Pancreas (tissue), 10 donors: Measurements from ENCODE around the gene TAAR9. TPM values are rescaled to one million over a fixed set of nuclear protein-coding genes. Genes with fewer than 3 reads are reported as not detected.

ENCODE experiments used
- ATAC-seq, 4 donors: fragments of 200-7000 bp; cut with Tn5 transposase; one replicate each; pipeline versions ENCODE4 v1.8.0 to v1.9.1; 2020; ENCODE audit warnings: mild to moderate bottlenecking in 4 of 4, moderate library complexity in 4 of 4
- DNase-seq, 6 donors: peaks; one replicate each; pipeline ENCODE4 v3.0.0-alpha.2; 2020
- FAIRE-seq: peaks from 2 replicates; lab custom pipeline; 2012; peaks lifted over from hg19 to GRCh38; lab: Jason Lieb, UNC
- H3K27ac ChIP-seq, 4 donors: fragments of 200-600 bp; sonication (generic); 1 replicate in 3 of 4; 2 replicates in 1 of 4; pipeline versions ENCODE4 v1.5.0 to v1.8.0; 2020
- H3K27me3 ChIP-seq, 4 donors: fragments of 200-600 bp; one replicate each; pipeline ENCODE4 v1.8.0; 2021
- H3K36me3 ChIP-seq, 3 donors: fragments of 200-600 bp; sonication (generic) in 1 of 3; one replicate each; pipeline versions ENCODE4 v1.5.0 to v1.8.0; 2020 to 2021
- H3K4me1 ChIP-seq, 3 donors: fragments of 200-600 bp; one replicate each; pipeline ENCODE4 v1.8.0; 2021
- H3K4me3 ChIP-seq, 4 donors: fragments of 200-600 bp; sonication (generic) in 2 of 4; one replicate each; pipeline versions ENCODE4 v1.5.0 to v1.8.0; 2020 to 2021
- H3K9me3 ChIP-seq, 4 donors: fragments of 200-600 bp; one replicate each; pipeline ENCODE4 v1.8.0; 2021
- CTCF ChIP-seq, 4 donors: fragments of 200-600 bp; sonication (generic) in 3 of 4; IDR thresholded peaks; one replicate each; pipeline versions ENCODE4 v1.5.0 to v1.8.0; 2021; ENCODE audit warnings: antibody characterized with exemption in 4 of 4
- WGBS, 2 donors: extraction: QIAGEN DNeasy Blood & Tissue Kit; methylation state at CpG; one replicate each; pipeline ENCODE4 v1.1.7; 2013; 5-methylcytosine and 5-hydroxymethylcytosine counted together
- intact Hi-C, 3 donors: fragments of 100-400 bp; cut with DNase I; formaldehyde crosslinking; loops; one replicate each; pipeline versions ENCODE4 v1.11.1 to v1.14.2; 2022
- polyA plus RNA-seq, 2 donors: library from polyadenylated mRNA; stranded (reverse); fragments of 200-250 nt; gene quantifications; one replicate each; pipeline ENCODE4 v1.2.3, GENCODE V29; 2013
- total RNA-seq, 6 donors: library from RNA; stranded (reverse); fragmentation: NEBNext Ultra II Directional in 4 of 6; extraction: Animal tissue kit (Norgen Biotek cat#: 25700) in 4 of 6; gene quantifications; one replicate each; pipeline versions ENCODE4 v1.2.1 to v1.2.4, GENCODE V29; 2021 to 2023
- donor health status: healthy with polysubstance abuse.
- donor health status: DM: no; HTN: no; CAD: no; lungs with moderate emphysema.
- donor health status: DM: no; HTN: no; CAD: no.
- donor health status: control.
- donor health status: control.
- donor health status: Bipolar disorder and iron deficiency.
- donor health status: DM: yes; HTN: yes; CAD: no.
- donor health status: DM: no; HTN: no; CAD: no.
- donor health status: DM: no; HTN: no; CAD: no.
- donor health status: DM: yes; HTN: yes; CAD: no.

Gene TAAR9
- total and polyA plus RNA-seq, 8 donors = not detected

GRCh38 chr6:132496519-132497180 is 41.4 kb upstream of the TAAR9 start:
- intact Hi-C loops = loop anchor here in 1 of 3 donors (10.0 kb wide), 1 partner anchor 192 kb away; no protein-coding TSS in a partner anchor
- no peak overlapping the region for H3K27ac ChIP-seq
- no peak overlapping the region for H3K4me3 ChIP-seq
- TF ChIP-seq CTCF (IDR thresholded peaks at IDR 0.05) = no peak
- H3K9me3 ChIP-seq = no peaks in the 10 kb centered on the region
- H3K36me3 ChIP-seq = peaks cover 0 to 6% (median 0%) of the 10 kb centered on the region in 3 donors
- WGBS, 2 donors = 23% methylated on average over 4 of the region's 4 CpGs
- DNase-seq (no peak), ATAC-seq (peak in 1 of 4 donors; percentile 57), FAIRE-seq (no peak)
- H3K27me3 ChIP-seq = no peaks in the 10 kb centered on the region
- peaks cover 0 to 11% (median 5%) of the 10 kb centered on the region in 3 donors for H3K4me1 ChIP-seq

- intact Hi-C loops = loop anchor here in 1 of 3 donors (10.0 kb wide), 1 partner anchor 194 kb away; no protein-coding TSS in a partner anchor
- H3K9me3 ChIP-seq = no peaks in the 10 kb centered on the region
- no peak for FAIRE-seq
- no peak overlapping the region for H3K4me3 ChIP-seq
- H3K36me3 ChIP-seq = peaks cover 0 to 22% (median 0%) of the 10 kb centered on the region in 3 donors
- no peak overlapping the region for H3K27ac ChIP-seq
- TF ChIP-seq CTCF (IDR thresholded peaks at IDR 0.05) = no peak
- DNase-seq = no peak
- ATAC-seq = no peak
- H3K4me1 ChIP-seq = peaks cover 0 to 11% (median 5%) of the 10 kb centered on the region in 3 donors
- WGBS, 2 donors = 78 to 81% methylated on average over 3 of the region's 3 CpGs
- no peaks in the 10 kb centered on the region for H3K27me3 ChIP-seq
These were observed 39.4 kb upstream of the TAAR9 start for GRCh38 chr6:132498638-132499037.

GRCh38 chr6:132499757-132500156 is 38.3 kb upstream of the TAAR9 start:
- WGBS, 2 donors = 63 to 70% methylated on average over 4 of the region's 4 CpGs
- FAIRE-seq (no peak), DNase-seq (no peak), ATAC-seq (peak in 1 of 4 donors; percentile 43)
- Histone ChIP-seq H3K4me3 (no peak overlapping the region), H3K36me3 (peaks cover 0 to 22% (median 0%) of the 10 kb centered on the region in 3 donors), H3K27ac (no peak overlapping the region), H3K9me3 (no peaks in the 10 kb centered on the region), H3K27me3 (no peaks in the 10 kb centered on the region), H3K4me1 (peaks cover 3 to 11% (median 5%) of the 10 kb centered on the region in 3 donors)
- no peak for TF ChIP-seq CTCF (IDR thresholded peaks at IDR 0.05)
- intact Hi-C loops = loop anchor here in 1 of 3 donors (10.0 kb wide), 1 partner anchor 195 kb away; no protein-coding TSS in a partner anchor

- no peaks in the 10 kb centered on the region for H3K27me3 ChIP-seq
- FAIRE-seq (no peak), DNase-seq (peak in 1 of 6 donors; percentile 18), ATAC-seq (peak; percentile 64 to 77 (median 75))
- WGBS, 2 donors = 70% methylated on average over 5 of the region's 5 CpGs
- H3K4me3 ChIP-seq = no peak overlapping the region
- no peak for TF ChIP-seq CTCF (IDR thresholded peaks at IDR 0.05)
- H3K27ac ChIP-seq = no peak overlapping the region
- peaks cover 0 to 17% (median 0%) of the 10 kb centered on the region in 3 donors for H3K36me3 ChIP-seq
- H3K4me1 ChIP-seq = peaks cover 0 to 12% (median 6%) of the 10 kb centered on the region in 3 donors
- H3K9me3 ChIP-seq = no peaks in the 10 kb centered on the region
- intact Hi-C loops = no loop called here
These were observed 33.3 kb upstream of the TAAR9 start for GRCh38 chr6:132504757-132505156.

GRCh38 chr6:132505158-132505557 is 32.9 kb upstream of the TAAR9 start:
- Histone ChIP-seq H3K27me3 (no peaks in the 10 kb centered on the region), H3K9me3 (no peaks in the 10 kb centered on the region), H3K36me3 (peaks cover 0 to 17% (median 0%) of the 10 kb centered on the region in 3 donors), H3K4me1 (peaks cover 0 to 16% (median 7%) of the 10 kb centered on the region in 3 donors), H3K4me3 (no peak overlapping the region), H3K27ac (no peak overlapping the region)
- DNase-seq (no peak), FAIRE-seq (no peak), ATAC-seq (no peak)
- WGBS, 2 donors = 96 to 100% methylated on average over 1 of the region's 1 CpG
- intact Hi-C loops = no loop called here
- TF ChIP-seq CTCF (IDR thresholded peaks at IDR 0.05) = no peak
